AG10803 (cell line): ENCODE measurements around the gene ENO1.
"Not testable (repeated sequence)": the region's sequence is repeated elsewhere in the genome, so short reads cannot be mapped to it uniquely, and the experiment has no call there.

ENCODE experiments used
- DNase-seq: peaks from one replicate; pipeline ENCODE4 v3.0.0; 2010; ENCODE audit warnings: low read depth
- H3K4me3 ChIP-seq: 2 replicates; pipeline ENCODE4 v1.5.1; 2011; ENCODE audit warnings: mild to moderate bottlenecking, low read length, control low read depth
- TF ChIP-seq, protein P1 (sequence below): conservative IDR thresholded peaks from 2 replicates; pipeline ENCODE4 v1.5.1; 2011; ENCODE audit warnings: mild to moderate bottlenecking, low read length, control low read depth, inconsistent platforms

Gene ENO1

DNA sequence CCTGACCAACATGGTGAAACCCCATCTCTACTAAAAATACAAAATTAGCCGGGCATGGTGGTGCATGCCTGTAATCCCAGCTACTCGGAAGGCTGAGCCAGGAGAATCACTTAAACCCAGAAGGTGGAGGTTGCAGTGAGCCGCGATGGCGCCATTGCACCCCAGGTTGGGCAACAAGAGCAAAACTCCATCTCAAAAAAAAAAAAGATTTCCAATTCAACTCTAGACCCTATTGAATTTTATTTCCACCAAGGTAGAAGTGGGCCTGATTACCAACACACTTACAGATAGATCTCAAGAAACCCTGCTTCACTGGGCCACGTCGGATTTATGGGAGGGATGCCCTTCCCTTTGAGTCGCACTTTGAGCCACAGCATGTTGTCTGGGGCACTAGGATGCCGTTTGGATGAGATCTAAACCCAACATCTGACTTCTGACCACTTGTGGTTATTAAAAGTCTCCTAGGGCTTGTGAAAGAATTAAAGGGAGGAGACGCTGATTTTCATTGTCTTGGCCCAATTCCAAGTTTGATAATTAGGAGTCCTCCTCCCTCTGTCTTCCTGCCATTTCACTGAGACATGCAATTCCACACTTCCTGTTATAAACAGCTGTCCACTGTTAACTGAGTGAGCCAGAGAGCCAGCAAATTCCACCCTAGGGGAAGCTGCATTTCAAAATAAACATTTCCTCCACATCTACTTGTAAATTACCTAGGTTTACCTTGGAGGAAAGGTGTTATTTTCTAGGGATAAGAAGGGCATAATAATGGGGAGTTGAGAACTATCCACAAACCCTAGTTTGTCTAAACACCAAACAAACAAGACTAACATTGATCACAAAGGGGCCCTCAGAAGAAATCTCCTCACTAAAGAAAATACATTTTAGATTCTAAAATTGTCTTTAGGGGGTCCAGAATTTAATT is 55.9 kb downstream of the ENO1 start:
- no peak overlapping the region for H3K4me3 ChIP-seq
- TF ChIP-seq, protein P1, sequence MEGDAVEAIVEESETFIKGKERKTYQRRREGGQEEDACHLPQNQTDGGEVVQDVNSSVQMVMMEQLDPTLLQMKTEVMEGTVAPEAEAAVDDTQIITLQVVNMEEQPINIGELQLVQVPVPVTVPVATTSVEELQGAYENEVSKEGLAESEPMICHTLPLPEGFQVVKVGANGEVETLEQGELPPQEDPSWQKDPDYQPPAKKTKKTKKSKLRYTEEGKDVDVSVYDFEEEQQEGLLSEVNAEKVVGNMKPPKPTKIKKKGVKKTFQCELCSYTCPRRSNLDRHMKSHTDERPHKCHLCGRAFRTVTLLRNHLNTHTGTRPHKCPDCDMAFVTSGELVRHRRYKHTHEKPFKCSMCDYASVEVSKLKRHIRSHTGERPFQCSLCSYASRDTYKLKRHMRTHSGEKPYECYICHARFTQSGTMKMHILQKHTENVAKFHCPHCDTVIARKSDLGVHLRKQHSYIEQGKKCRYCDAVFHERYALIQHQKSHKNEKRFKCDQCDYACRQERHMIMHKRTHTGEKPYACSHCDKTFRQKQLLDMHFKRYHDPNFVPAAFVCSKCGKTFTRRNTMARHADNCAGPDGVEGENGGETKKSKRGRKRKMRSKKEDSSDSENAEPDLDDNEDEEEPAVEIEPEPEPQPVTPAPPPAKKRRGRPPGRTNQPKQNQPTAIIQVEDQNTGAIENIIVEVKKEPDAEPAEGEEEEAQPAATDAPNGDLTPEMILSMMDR, result no peak
- DNase-seq, result peak; percentile 97

GRCh38 chr1:8821084-8821483 is 57.4 kb downstream of the ENO1 start:
- no peak overlapping the region for H3K4me3 ChIP-seq
- no peak for DNase-seq
- TF ChIP-seq, protein P1, result no peak

DNA sequence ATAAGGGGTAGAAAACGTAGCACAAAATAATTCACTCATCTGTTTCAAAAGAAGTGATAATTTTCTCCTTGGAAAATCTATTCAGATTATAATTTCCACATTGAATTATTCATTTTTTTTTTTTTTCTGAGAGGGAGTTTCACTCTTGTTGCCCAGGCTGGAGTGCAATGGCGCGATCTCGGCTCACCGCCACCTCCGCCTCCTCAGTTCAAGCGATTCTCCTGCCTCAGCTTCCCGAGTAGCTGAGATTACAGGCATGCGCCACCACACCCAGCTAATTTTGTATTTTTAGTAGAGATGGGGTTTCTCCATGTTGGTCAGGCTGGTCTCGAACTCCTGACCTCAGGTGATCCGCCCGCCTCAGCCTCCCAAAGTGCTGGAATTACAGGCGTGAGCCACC is 59.7 kb downstream of the ENO1 start:
- H3K4me3 ChIP-seq, result not testable (repeated sequence)

DNA sequence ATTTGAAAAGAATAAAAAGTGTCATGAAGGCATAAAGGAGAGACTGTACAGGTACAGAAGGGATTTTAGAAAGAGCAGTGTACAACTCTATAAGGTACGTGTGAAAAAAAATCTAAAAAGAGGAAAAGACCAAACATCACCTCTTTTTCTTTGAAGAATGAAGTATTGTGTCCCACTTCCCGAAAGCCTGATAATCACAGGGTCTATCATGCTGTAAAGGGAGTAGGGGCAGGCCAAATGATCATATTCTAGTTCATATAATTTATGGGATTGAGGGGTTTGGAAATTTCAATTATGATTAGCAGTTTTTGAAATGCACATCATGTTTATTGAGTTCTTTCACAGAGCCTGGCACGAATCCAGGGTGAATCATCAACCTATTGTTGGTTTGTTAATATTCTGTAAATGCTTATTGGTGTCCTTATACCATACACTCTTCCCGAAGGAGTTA is 60.1 kb downstream of the ENO1 start:
- DNase-seq, result peak; percentile 73
- TF ChIP-seq, protein P1, result no peak
- H3K4me3 ChIP-seq, result peak overlapping the region; percentile 65

More for the DNA sequence above, 59.7 kb downstream of the ENO1 start:
- not testable (repeated sequence) for DNase-seq

- DNase-seq, result peak; percentile 94
- TF ChIP-seq, protein P1, result no peak
- H3K4me3 ChIP-seq, result peak within 1 kb of the TSS; percentile 88
Observed at GRCh38 chr1:8817412-8818324, 60.8 kb downstream of the ENO1 start, which contains the start of gene RERE. TSS of gene RERE (minus strand) at chr1:8817640.

DNA sequence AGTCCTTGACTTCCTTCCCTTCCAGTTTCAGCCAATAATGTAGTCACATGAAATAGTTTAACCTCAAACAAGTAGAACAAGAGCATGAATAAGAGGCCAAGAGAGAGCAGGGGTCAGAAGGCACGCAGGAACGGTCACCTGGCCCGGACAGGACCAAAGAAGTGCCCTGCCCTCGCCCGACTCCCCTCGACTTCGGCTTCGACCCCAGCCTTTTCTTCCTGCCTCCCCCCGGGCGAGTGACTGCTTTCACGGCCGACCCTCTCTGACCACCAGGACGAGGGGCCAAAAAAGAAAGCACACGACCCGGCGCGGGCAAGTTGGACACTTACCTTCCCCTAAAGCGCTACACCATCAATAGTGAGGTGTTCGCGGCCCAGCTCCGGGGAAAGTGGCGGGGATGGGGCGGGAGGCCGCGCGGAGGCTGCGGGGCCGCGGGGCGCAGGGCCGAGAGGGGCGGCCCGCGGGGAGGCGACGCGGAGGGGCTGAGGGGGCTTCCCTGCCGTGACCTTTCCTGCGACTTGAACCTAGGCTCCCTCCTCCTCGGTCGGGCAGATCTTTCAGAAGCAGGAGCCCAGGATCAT is 61.6 kb downstream of the ENO1 start:
- DNase-seq, result peak; percentile 44
- TF ChIP-seq, protein P1, result no peak

DNA sequence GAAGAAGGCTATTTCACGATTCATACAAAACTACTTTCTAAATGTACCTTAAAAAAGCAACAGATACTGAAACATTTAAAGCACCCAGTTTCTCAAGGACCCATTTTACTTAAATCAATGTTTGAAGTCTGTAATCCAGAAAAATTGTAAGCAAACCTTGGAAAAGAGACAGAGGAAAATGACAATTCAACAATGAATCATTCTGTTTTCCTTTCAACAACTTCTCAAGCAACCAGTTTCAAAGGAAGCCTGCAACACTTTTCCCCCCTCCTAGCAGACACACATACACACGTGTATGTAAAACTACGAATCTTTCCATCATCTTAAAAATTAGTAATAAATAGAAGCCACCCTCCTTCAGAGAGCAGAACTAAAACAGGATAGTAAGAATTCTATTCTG is 62.2 kb downstream of the ENO1 start:
- TF ChIP-seq, protein P1, result no peak
- peak; percentile 38 for DNase-seq

More for the DNA sequence above, 61.6 kb downstream of the ENO1 start:
- H3K4me3 ChIP-seq, result peak overlapping the region; percentile 88

More for the DNA sequence above, 62.2 kb downstream of the ENO1 start:
- peak overlapping the region; percentile 88 for H3K4me3 ChIP-seq
